Esophagus muscularis mucosa (tissue), 4 donors: ENCODE measurements around the gene AK4. TPM values are rescaled to one million over a fixed set of nuclear protein-coding genes. Genes with fewer than 3 reads are reported as not detected.

Experiments
- DNase-seq: peaks from one replicate; pipeline ENCODE4 v3.0.0-alpha.2; 2017; ENCODE audit errors: extremely low spot score
- H3K27ac ChIP-seq, 4 donors: fragments of 200-600 bp; sonication (generic); replicated peaks in 1 of 4; 1 replicate in 3 of 4; 2 replicates in 1 of 4; pipeline ENCODE4 v1.5.1; 2016 to 2019; ENCODE audit warnings: mild to moderate bottlenecking in 1 of 4
- H3K27me3 ChIP-seq, 4 donors: fragments of 200-600 bp; sonication (generic); one replicate each; pipeline versions ENCODE4 v1.5.1 to v1.6.0; 2016 to 2019
- H3K36me3 ChIP-seq, 4 donors: fragments of 200-600 bp; sonication (generic); one replicate each; pipeline ENCODE4 v1.5.1; 2016 to 2019
- H3K4me1 ChIP-seq, 4 donors: fragments of 200-600 bp; sonication (generic); one replicate each; pipeline ENCODE4 v1.5.1; 2016 to 2019
- H3K4me3 ChIP-seq, 4 donors: fragments of 200-600 bp; sonication (generic); 1 replicate in 2 of 4; 2 replicates in 2 of 4; pipeline ENCODE4 v1.5.1; 2016 to 2019; ENCODE audit warnings: mild to moderate bottlenecking in 4 of 4, moderate library complexity in 1 of 4
- H3K9me3 ChIP-seq, 4 donors: fragments of 200-600 bp; sonication (generic); 1 replicate in 3 of 4; 2 replicates in 1 of 4; pipeline ENCODE4 v1.5.1; 2016 to 2019
- EP300 ChIP-seq: sonication (generic); formaldehyde crosslinking; IDR thresholded peaks from one replicate; pipeline ENCODE4 v1.6.1; 2017; ENCODE audit warnings: antibody characterized with exemption
- POLR2A ChIP-seq: fragments of 450-650 bp; IDR thresholded peaks from one replicate; pipeline ENCODE4 v1.6.1; 2017; ENCODE audit warnings: antibody characterized with exemption, moderate library complexity, mild to moderate bottlenecking, low read depth
- POLR2AphosphoS5 ChIP-seq, 2 donors: sonication (generic); formaldehyde crosslinking; IDR thresholded peaks; one replicate each; pipeline ENCODE4 v1.6.1; 2017; ENCODE audit warnings: antibody characterized with exemption in 2 of 2
- WGBS: methylation state at CpG from one replicate; pipeline ENCODE4 v1.1.5; 2018; 5-methylcytosine and 5-hydroxymethylcytosine counted together
- intact Hi-C: fragments of 100-400 bp; cut with DNase I; formaldehyde crosslinking; loops from one replicate; pipeline ENCODE4 v1.15.1; 2023
- total RNA-seq, 4 donors: library from RNA; depleted of rRNA; stranded (reverse); fragments of >200 nt; gene quantifications; one replicate each; pipeline versions ENCODE4 v1.1.0 to v1.2.1, GENCODE V29; 2016
- TF ChIP-seq, protein P1 (sequence below), 3 experiments: fragments of 200-600 bp in 2 of 3; fragments of 450-650 bp in 1 of 3; sonication (generic) in 2 of 3; IDR thresholded peaks; one replicate each; pipeline ENCODE4 v1.5.1; 2017 to 2019; ENCODE audit warnings: antibody characterized with exemption in 3 of 3, mild to moderate bottlenecking in 2 of 3, moderate library complexity in 1 of 3

The AK4 gene
- total RNA-seq, 4 donors from 2014 or later: 41.1 to 66.0 (median 51.2) TPM

DNA sequence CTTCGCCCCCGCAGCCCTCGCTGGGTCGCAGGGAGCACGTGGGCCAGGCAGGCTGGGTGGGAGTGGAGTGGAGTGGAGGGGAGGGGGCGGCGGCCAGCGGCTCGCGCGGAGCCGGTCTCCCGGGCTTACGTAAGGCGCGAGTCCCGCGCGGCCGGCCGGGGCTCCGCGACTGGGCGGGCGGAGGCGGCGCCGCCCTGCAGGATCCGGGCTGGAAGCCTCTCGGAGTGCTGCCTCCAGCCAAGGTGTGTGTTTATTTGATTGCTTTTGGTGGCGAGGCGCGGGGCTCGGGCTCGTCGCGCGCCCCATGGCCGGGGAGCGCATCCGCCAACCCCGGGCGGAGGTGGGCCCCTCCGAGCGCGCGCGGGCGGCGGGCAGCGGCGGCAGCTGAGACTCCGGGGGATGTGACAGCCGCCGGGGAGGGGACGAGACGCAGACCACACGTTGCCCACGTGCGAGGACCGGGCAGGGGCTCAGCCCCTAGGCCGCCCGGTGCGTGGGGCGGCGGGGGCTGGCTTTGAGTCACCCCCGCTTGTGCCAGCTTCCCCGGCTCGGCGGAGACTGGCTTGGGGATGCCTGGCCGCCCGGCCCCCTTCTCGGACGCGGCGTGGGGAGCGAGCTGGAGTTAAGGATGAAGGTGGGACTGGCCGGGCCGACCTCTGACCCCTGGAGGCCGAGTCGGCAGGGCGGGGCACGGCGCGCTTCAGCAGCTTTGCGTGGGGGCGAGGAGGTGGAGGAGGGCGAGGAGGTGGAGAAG is 402 bp upstream of the AK4 start:
- Histone ChIP-seq H3K27me3 (no peaks in the 10 kb centered on the region), H3K36me3 (no peaks in the 10 kb centered on the region), H3K4me3 (peak overlapping the region; percentile 91 to 94 (median 94)), H3K4me1 (peaks cover 20 to 46% (median 32%) of the 10 kb centered on the region in 4 donors), H3K9me3 (no peaks in the 10 kb centered on the region), H3K27ac (peak overlapping the region; percentile 90 to 97 (median 92))
- under 1% methylated on average over 40 of the region's 88 CpGs for WGBS
- intact Hi-C loops: loop anchor here (5.0 kb wide), 1 partner anchor 80 kb away; no protein-coding TSS in a partner anchor
- no peak for DNase-seq
- TF ChIP-seq POLR2A: no peak

DNA sequence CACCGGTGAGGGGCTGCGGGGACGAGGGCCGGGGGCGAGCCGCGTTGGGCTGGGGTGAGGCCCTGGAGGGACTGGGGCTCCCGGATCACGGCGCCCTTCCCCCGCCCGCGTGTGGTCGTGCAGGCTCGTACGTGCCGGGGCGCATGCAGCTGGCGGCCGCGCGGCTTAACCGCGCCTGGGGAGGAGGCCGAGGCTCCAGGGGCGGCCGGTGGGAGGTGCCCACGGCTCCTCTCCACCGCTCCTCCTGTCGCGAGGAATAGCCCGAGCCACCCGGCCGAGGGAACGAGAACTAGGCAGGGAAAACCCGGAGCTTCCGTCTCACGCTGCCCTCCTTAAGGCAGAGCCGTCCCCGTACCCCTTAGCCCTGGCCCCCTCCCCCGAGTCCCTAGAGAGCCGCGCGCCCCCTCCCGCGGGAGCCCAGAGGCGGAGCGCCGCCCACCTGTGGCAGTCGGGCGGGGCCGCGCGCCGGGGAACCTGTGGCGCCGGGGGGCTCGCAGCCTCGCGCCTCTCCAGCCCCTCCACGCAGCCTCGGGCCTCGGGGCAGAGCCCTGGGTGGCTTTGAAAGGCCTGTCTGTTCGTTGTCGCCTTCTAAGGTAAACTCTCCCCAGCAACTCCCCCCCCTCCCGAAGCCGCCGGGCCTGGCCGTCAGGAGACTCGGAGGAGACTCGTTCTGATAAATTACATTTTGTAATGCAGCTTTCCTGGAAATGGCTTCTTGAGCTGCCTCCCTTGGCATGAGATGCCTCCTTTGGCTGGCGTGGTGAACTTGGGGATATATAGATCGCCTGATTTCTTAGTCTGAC is 746 bp downstream of the AK4 start:
- WGBS: 1% methylated on average over 10 of the region's 73 CpGs
- Histone ChIP-seq H3K9me3 (no peaks in the 10 kb centered on the region), H3K27me3 (no peaks in the 10 kb centered on the region), H3K4me1 (peaks cover 20 to 56% (median 35%) of the 10 kb centered on the region in 4 donors), H3K36me3 (no peaks in the 10 kb centered on the region), H3K27ac (peak overlapping the region; percentile 90 to 97 (median 92)), H3K4me3 (peak overlapping the region; percentile 91 to 94 (median 94))
- TF ChIP-seq, protein P1, sequence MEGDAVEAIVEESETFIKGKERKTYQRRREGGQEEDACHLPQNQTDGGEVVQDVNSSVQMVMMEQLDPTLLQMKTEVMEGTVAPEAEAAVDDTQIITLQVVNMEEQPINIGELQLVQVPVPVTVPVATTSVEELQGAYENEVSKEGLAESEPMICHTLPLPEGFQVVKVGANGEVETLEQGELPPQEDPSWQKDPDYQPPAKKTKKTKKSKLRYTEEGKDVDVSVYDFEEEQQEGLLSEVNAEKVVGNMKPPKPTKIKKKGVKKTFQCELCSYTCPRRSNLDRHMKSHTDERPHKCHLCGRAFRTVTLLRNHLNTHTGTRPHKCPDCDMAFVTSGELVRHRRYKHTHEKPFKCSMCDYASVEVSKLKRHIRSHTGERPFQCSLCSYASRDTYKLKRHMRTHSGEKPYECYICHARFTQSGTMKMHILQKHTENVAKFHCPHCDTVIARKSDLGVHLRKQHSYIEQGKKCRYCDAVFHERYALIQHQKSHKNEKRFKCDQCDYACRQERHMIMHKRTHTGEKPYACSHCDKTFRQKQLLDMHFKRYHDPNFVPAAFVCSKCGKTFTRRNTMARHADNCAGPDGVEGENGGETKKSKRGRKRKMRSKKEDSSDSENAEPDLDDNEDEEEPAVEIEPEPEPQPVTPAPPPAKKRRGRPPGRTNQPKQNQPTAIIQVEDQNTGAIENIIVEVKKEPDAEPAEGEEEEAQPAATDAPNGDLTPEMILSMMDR (IDR thresholded peaks at IDR 0.05): no peak
- TF ChIP-seq POLR2A (no peak), EP300 (no peak), POLR2AphosphoS5 (IDR thresholded peaks at IDR 0.05) (peak; percentile 51 to 55)
- DNase-seq: peak; percentile 95
- intact Hi-C loops: loop anchor here (5.0 kb wide), 1 partner anchor 81 kb away; no protein-coding TSS in a partner anchor

DNA sequence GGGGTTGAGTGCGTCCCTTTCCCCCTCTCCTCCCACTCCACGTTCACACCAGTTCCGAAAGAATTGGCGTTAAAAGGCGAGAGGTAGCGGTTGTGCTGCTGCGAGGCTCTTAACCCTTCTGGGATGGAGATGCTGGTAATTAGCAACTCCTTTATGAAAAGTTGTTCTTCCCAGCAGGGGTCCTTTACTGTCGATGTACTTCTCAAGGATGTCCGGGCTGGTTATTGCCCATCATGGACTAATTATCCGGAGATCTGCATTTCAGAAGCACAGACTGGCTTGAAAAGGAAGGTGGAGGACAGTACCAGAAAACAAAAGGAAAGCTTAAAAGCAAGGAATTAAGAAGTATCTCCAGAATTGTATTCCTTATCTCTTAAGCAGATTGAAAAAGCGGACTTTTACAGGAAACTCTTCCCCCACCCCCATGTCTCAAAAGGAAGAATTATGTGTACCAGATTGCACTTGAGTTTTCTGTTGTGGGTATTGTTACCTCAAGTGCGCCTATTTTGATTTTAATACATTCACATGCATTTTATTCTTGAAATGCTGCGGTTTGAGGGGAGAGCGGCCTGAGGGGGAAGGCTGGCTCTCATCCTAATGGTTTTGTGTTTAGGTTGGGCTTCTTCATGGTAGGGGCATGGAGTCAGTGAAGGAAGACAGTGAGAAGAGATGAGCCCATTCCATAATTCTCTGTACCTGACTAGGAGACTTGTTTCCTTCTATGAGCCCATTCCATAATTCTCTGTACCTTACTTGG is 1.5 kb downstream of the AK4 start:
- peak overlapping the region; percentile 90 to 97 (median 92) for H3K27ac ChIP-seq
- H3K27me3 ChIP-seq: no peaks in the 10 kb centered on the region
- WGBS: 37% methylated on average over 14 of the region's 14 CpGs
- peaks cover 20 to 63% (median 39%) of the 10 kb centered on the region in 4 donors for H3K4me1 ChIP-seq
- H3K36me3 ChIP-seq: no peaks in the 10 kb centered on the region
- intact Hi-C loops: loop anchor here (1.0 to 5.0 kb wide), 4 partner anchors 23 to 273 kb away; partner anchors contain the start of genes LEPR and LEPROT
- H3K9me3 ChIP-seq: no peaks in the 10 kb centered on the region
- no peak for TF ChIP-seq EP300
- no peak for TF ChIP-seq POLR2AphosphoS5 (IDR thresholded peaks at IDR 0.05)
- TF ChIP-seq, protein P1 (IDR thresholded peaks at IDR 0.05): no peak
- no peak for TF ChIP-seq POLR2A
- peak overlapping the region; percentile 91 to 94 (median 94) for H3K4me3 ChIP-seq
- no peak for DNase-seq

DNA sequence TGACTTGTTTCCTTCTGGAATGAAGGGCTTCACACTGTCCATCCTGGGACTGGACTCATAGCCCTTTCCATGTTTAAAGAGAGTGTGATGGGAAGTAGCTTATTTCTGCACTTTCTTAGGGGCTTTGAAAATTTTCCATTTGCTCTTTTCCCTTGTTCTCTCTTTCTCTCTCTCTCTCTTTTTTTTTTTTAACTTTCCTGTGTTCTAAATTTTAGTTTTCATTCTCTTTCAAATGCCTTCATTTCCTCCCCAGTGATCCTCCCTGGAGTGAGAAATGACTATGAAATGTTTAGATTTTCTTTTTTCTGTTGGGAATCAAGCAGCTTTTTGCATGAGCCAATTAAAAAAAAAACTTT is 2.1 kb downstream of the AK4 start:
- DNase-seq: no peak
- Histone ChIP-seq H3K36me3 (no peaks in the 10 kb centered on the region), H3K4me3 (peak overlapping the region in 2 of 4 donors; percentile 91 to 94), H3K27ac (peak overlapping the region; percentile 90 to 97 (median 92)), H3K9me3 (no peaks in the 10 kb centered on the region), H3K27me3 (no peaks in the 10 kb centered on the region), H3K4me1 (peaks cover 20 to 63% (median 41%) of the 10 kb centered on the region in 4 donors)
- TF ChIP-seq POLR2AphosphoS5 (IDR thresholded peaks at IDR 0.05) (no peak), POLR2A (no peak), EP300 (no peak)
- TF ChIP-seq, protein P1 (IDR thresholded peaks at IDR 0.05): no peak
- intact Hi-C loops: loop anchor here (1.0 to 5.0 kb wide), 3 partner anchors 22 to 272 kb away; partner anchors contain the start of genes LEPR and LEPROT
